ENCODE data around the gene ZNF423.
"Not testable (repeated sequence)": the region's sequence is repeated elsewhere in the genome, so short reads cannot be mapped to it uniquely, and the experiment has no call there.

DNA sequence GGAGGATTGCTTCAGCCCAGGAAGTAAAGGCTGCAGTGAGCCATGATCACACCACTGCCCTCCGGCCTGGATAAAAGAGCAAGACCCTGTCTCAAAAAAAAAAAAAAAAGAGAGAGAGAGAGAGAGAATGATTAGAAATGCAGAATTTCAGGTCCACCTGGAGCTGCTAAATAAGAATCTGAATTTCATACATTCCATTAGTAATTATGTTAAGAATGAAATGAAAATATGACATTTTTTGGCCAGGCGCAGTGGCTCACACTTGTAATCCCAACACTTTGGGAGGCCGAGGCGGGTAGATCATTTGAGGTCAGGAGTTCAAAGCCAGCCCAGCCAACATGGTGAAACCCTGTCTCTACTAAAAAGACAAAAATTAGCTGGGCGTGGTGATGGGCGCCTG, 178.3 kb downstream of the ZNF423 start:
- not testable (repeated sequence) for TF ChIP-seq POLR2AphosphoS5, CTCF (IDR thresholded peaks at IDR 0.05)
